SK-N-SH (cell line): ENCODE results near the gene KCNJ13.

Experiments
- EZH2phosphoT487 ChIP-seq: fragments of 200-600 bp; sonication (generic); IDR thresholded peaks from 2 replicates; pipeline ENCODE4 v1.6.1; 2017; ENCODE audit warnings: low read depth, mixed run types, mild to moderate bottlenecking, antibody characterized with exemption, moderate library complexity, borderline replicate concordance
- POLR2AphosphoS5 ChIP-seq: IDR thresholded peaks from 2 replicates; pipeline ENCODE4 v1.6.1; 2012; ENCODE audit warnings: low read depth, low read length
- SIN3A ChIP-seq: IDR thresholded peaks from 2 replicates; pipeline ENCODE4 v1.6.1; 2012; ENCODE audit warnings: low read depth, mild to moderate bottlenecking, low read length, moderate library complexity, borderline replicate concordance
- TF ChIP-seq, protein P1 (sequence below): fragments of 200-600 bp; sonication (generic); IDR thresholded peaks from 2 replicates; pipeline ENCODE4 v1.6.1; 2017; ENCODE audit warnings: antibody characterized with exemption, mild to moderate bottlenecking, moderate library complexity
- TF ChIP-seq, protein P2 (sequence below): IDR thresholded peaks from 2 replicates; pipeline ENCODE4 v1.4.0; 2012; ENCODE audit warnings: low read depth, borderline replicate concordance

DNA sequence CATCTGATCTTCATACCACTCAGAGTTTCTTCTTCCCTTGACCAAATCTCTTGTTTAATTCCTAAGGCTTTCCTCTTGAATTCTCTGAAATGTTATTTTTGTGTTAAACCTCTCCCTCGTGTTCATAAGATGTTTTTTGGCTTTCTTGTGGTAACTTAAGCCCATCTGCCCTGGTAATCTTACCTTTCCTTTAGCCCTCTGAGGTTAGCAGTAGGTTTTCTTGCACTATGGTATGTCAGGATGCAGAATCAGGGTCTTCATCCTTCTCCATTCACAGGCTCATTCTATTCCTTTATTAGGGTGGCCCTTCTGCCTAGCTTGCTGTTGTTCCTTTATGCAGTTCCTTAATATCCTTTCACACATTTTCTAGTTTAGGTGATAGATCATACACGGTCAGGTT lies 55.1 kb downstream of the KCNJ13 start:
- TF ChIP-seq, protein P1, sequence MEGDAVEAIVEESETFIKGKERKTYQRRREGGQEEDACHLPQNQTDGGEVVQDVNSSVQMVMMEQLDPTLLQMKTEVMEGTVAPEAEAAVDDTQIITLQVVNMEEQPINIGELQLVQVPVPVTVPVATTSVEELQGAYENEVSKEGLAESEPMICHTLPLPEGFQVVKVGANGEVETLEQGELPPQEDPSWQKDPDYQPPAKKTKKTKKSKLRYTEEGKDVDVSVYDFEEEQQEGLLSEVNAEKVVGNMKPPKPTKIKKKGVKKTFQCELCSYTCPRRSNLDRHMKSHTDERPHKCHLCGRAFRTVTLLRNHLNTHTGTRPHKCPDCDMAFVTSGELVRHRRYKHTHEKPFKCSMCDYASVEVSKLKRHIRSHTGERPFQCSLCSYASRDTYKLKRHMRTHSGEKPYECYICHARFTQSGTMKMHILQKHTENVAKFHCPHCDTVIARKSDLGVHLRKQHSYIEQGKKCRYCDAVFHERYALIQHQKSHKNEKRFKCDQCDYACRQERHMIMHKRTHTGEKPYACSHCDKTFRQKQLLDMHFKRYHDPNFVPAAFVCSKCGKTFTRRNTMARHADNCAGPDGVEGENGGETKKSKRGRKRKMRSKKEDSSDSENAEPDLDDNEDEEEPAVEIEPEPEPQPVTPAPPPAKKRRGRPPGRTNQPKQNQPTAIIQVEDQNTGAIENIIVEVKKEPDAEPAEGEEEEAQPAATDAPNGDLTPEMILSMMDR, result no peak
- no peak for TF ChIP-seq SIN3A
- TF ChIP-seq POLR2AphosphoS5, result no peak
- TF ChIP-seq EZH2phosphoT487, result no peak
- TF ChIP-seq, protein P2, sequence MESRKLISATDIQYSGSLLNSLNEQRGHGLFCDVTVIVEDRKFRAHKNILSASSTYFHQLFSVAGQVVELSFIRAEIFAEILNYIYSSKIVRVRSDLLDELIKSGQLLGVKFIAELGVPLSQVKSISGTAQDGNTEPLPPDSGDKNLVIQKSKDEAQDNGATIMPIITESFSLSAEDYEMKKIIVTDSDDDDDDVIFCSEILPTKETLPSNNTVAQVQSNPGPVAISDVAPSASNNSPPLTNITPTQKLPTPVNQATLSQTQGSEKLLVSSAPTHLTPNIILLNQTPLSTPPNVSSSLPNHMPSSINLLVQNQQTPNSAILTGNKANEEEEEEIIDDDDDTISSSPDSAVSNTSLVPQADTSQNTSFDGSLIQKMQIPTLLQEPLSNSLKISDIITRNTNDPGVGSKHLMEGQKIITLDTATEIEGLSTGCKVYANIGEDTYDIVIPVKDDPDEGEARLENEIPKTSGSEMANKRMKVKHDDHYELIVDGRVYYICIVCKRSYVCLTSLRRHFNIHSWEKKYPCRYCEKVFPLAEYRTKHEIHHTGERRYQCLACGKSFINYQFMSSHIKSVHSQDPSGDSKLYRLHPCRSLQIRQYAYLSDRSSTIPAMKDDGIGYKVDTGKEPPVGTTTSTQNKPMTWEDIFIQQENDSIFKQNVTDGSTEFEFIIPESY, result no peak
